H1 (cell line): ENCODE results near the gene PGF. TPM values are rescaled to one million over a fixed set of nuclear protein-coding genes. Genes with fewer than 3 reads are reported as not detected.
A peak's percentile ranks its signal among the peaks of the same experiment; 100 is the strongest.

Source experiments
- CTCF ChIA-PET: fragments of 300-600 bp; sonication (Branson Sonifier 250); formaldehyde crosslinking; loops from one replicate; lab custom pipeline; 2021; ENCODE audit not compliant: partially characterized antibody; lab: Charles Lee
- POLR2A ChIA-PET: fragments of 300-600 bp; sonication (Branson Sonifier 250); formaldehyde crosslinking; loops from one replicate; lab custom pipeline; 2021; ENCODE audit warnings: inconsistent platforms; ENCODE audit not compliant: partially characterized antibody; lab: Charles Lee
- DNase-seq, 2 experiments: peaks; one replicate each; pipeline versions ENCODE4 v3.0.0 to v3.0.0-alpha.2; 2010 to 2022; ENCODE audit warnings: low spot score in 2 of 2, low read depth in 1 of 2, mixed read lengths in 1 of 2
- FAIRE-seq: peaks from 2 replicates; lab custom pipeline; 2011; peaks lifted over from hg19 to GRCh38; lab: Jason Lieb, UNC
- H2AFZ ChIP-seq: 2 replicates; pipeline ENCODE4 v1.8.1; 2012; ENCODE audit warnings: low read length, inconsistent platforms
- H2AK5ac ChIP-seq: 2 replicates; pipeline ENCODE4 v1.6.1; 2013; ENCODE audit warnings: low read depth, low read length
- H2BK120ac ChIP-seq: replicated peaks from 2 replicates; pipeline ENCODE3; 2013; ENCODE audit warnings: low read depth, low read length, inconsistent platforms
- H2BK12ac ChIP-seq: 2 replicates; pipeline ENCODE4 v1.6.1; 2013; ENCODE audit warnings: low read depth, low read length
- H2BK15ac ChIP-seq: 2 replicates; pipeline ENCODE4 v1.6.1; 2013; ENCODE audit warnings: low read length
- H2BK20ac ChIP-seq: 2 replicates; pipeline ENCODE4 v1.6.1; 2013; ENCODE audit warnings: low read length
- H2BK5ac ChIP-seq: 2 replicates; pipeline ENCODE4 v1.6.1; 2013; ENCODE audit warnings: low read depth, low read length
- H3K14ac ChIP-seq: 2 replicates; pipeline ENCODE4 v1.6.1; 2013; ENCODE audit warnings: inconsistent platforms; ENCODE audit not compliant: insufficient read length
- H3K18ac ChIP-seq: 2 replicates; pipeline ENCODE4 v1.6.1; 2013; ENCODE audit warnings: low read length; ENCODE audit errors: extremely low read depth
- H3K23ac ChIP-seq: 2 replicates; pipeline ENCODE4 v1.6.1; 2013; ENCODE audit warnings: inconsistent platforms; ENCODE audit not compliant: insufficient read length
- H3K23me2 ChIP-seq: 2 replicates; pipeline ENCODE4 v1.6.1; 2013; ENCODE audit warnings: low read depth, low read length
- H3K27ac ChIP-seq: 2 replicates; pipeline ENCODE4 v1.6.1; 2011; ENCODE audit warnings: low read depth, low read length, inconsistent platforms
- H3K27me3 ChIP-seq, 4 experiments: replicated peaks in 1 of 4; 1 replicate in 1 of 4; 2 replicates in 3 of 4; pipeline versions ENCODE4 v1.6.1 to v1.8.1; 2011 to 2013; ENCODE audit warnings: low read length in 3 of 4, mild to moderate bottlenecking in 3 of 4, inconsistent platforms in 2 of 4, mixed read lengths in 2 of 4, moderate library complexity in 1 of 4; ENCODE audit not compliant: control insufficient read depth in 3 of 4, insufficient read depth in 3 of 4; ENCODE audit errors: extremely low read depth in 1 of 4
- H3K36me3 ChIP-seq, 4 experiments: 2 replicates each; pipeline versions ENCODE4 v1.6.1 to v1.8.1; 2011 to 2013; ENCODE audit warnings: mild to moderate bottlenecking in 4 of 4, low read length in 3 of 4, moderate library complexity in 2 of 4, control low read depth in 1 of 4, inconsistent platforms in 1 of 4; ENCODE audit not compliant: insufficient read depth in 4 of 4, control insufficient read depth in 2 of 4
- H3K4ac ChIP-seq: replicated peaks from 2 replicates; pipeline ENCODE3; 2013; ENCODE audit warnings: low read length, low read depth, mixed read lengths, inconsistent platforms; ENCODE audit not compliant: insufficient read length
- H3K4me1 ChIP-seq, 4 experiments: replicated peaks in 1 of 4; 1 replicate in 1 of 4; 2 replicates in 3 of 4; pipeline versions ENCODE4 v1.6.1 to v1.8.1; 2011 to 2013; ENCODE audit warnings: low read length in 3 of 4, inconsistent platforms in 2 of 4, mixed read lengths in 1 of 4; ENCODE audit not compliant: insufficient read depth in 4 of 4, control insufficient read depth in 3 of 4
- H3K4me2 ChIP-seq, 2 experiments: 2 replicates each; pipeline versions ENCODE4 v1.6.1 to v1.8.1; 2011 to 2013; ENCODE audit warnings: low read depth in 2 of 2, low read length in 2 of 2, control low read depth in 1 of 2, inconsistent platforms in 1 of 2, mild to moderate bottlenecking in 1 of 2; ENCODE audit not compliant: insufficient read depth in 1 of 2
- H3K4me3 ChIP-seq, 4 experiments: fragments of 200-600, 300-600 bp in 1 of 4; sonication (generic), shearing (Covaris generic), sonication (Bioruptor Twin) in 1 of 4; 2 replicates each; pipeline versions ENCODE4 v1.5.1 to v1.8.1; 2011 to 2016; ENCODE audit warnings: low read length in 4 of 4, low read depth in 3 of 4, control low read depth in 2 of 4, inconsistent platforms in 2 of 4, mild to moderate bottlenecking in 2 of 4, mixed read lengths in 1 of 4, moderate library complexity in 1 of 4; ENCODE audit not compliant: insufficient read depth in 2 of 4; ENCODE audit errors: extremely low read depth in 1 of 4
- H3K56ac ChIP-seq: replicated peaks from 2 replicates; pipeline ENCODE3; 2013; ENCODE audit warnings: low read depth, mild to moderate bottlenecking, mixed read lengths, low read length, inconsistent platforms; ENCODE audit not compliant: insufficient read length
- H3K79me1 ChIP-seq: 2 replicates; pipeline ENCODE4 v1.6.1; 2013; ENCODE audit warnings: low read depth, low read length, control low read depth
- H3K79me2 ChIP-seq, 2 experiments: 2 replicates each; pipeline versions ENCODE4 v1.6.1 to v1.8.1; 2012 to 2013; ENCODE audit warnings: low read length in 2 of 2, mild to moderate bottlenecking in 2 of 2, inconsistent platforms in 1 of 2; ENCODE audit not compliant: insufficient read depth in 2 of 2, control insufficient read depth in 1 of 2
- H3K9ac ChIP-seq, 4 experiments: replicated peaks in 1 of 4; 1 replicate in 1 of 4; 2 replicates in 3 of 4; pipeline versions ENCODE4 v1.6.1 to v1.8.1; 2011 to 2013; ENCODE audit warnings: low read depth in 3 of 4, low read length in 3 of 4, control low read depth in 2 of 4, mild to moderate bottlenecking in 2 of 4, moderate library complexity in 2 of 4, inconsistent platforms in 1 of 4; ENCODE audit errors: extremely low read depth in 1 of 4
- H3K9me3 ChIP-seq, 2 experiments: 2 replicates each; pipeline versions ENCODE4 v1.6.1 to v1.8.1; 2012 to 2013; ENCODE audit warnings: mild to moderate bottlenecking in 2 of 2, moderate library complexity in 2 of 2, control low read depth in 1 of 2, inconsistent platforms in 1 of 2, low read depth in 1 of 2, low read length in 1 of 2, mixed read lengths in 1 of 2; ENCODE audit not compliant: insufficient read depth in 2 of 2
- H4K20me1 ChIP-seq, 2 experiments: replicated peaks in 1 of 2; 2 replicates each; pipeline versions ENCODE3 to v1.8.1; 2011 to 2013; ENCODE audit warnings: inconsistent platforms in 2 of 2, low read length in 2 of 2, mild to moderate bottlenecking in 1 of 2; ENCODE audit not compliant: insufficient read depth in 2 of 2, control insufficient read depth in 1 of 2
- H4K5ac ChIP-seq: 2 replicates; pipeline ENCODE4 v1.6.1; 2013; ENCODE audit warnings: low read length, low read depth, mixed read lengths, inconsistent platforms; ENCODE audit not compliant: insufficient read length
- H4K8ac ChIP-seq: 2 replicates; pipeline ENCODE4 v1.8.0; 2013; ENCODE audit warnings: mild to moderate bottlenecking, moderate library complexity, low read length, inconsistent platforms; ENCODE audit not compliant: insufficient read depth; ENCODE audit errors: extremely low read depth
- H4K91ac ChIP-seq: replicated peaks from 2 replicates; pipeline ENCODE3; 2013; ENCODE audit warnings: low read length, mixed read lengths, inconsistent platforms; ENCODE audit not compliant: insufficient read length
- CREB1 ChIP-seq: IDR thresholded peaks from 2 replicates; pipeline ENCODE4 v1.6.1; 2012; ENCODE audit warnings: inconsistent platforms
- RFX5 ChIP-seq: IDR thresholded peaks from 2 replicates; pipeline ENCODE4 v1.6.1; 2011; ENCODE audit warnings: low read depth, low read length, improper control_type of control experiment, borderline replicate concordance
- WGBS, 2 experiments: shearing (Covaris generic) in 1 of 2; methylation state at CpG; one replicate each; pipeline versions ENCODE4 v1.1.6 to v1.1.7; 2013 to 2015; ENCODE audit warnings: low lambda C conversion rate in 2 of 2, mixed read lengths in 2 of 2, inconsistent platforms in 1 of 2, low coverage in 1 of 2, missing lambda C conversion rate in 1 of 2; ENCODE audit not compliant: insufficient replicate concordance in 2 of 2, insufficient coverage in 1 of 2, insufficient read length in 1 of 2; ENCODE audit errors: extremely low coverage in 1 of 2, missing lambda C conversion rate in 1 of 2; 5-methylcytosine and 5-hydroxymethylcytosine counted together
- polyA plus RNA-seq, 7 experiments: library from polyadenylated mRNA; depleted of rRNA in 3 of 7; stranded (reverse) in 5 of 7; unstranded in 2 of 7; fragments of >200 nt in 5 of 7; fragments of 200-250 nt in 2 of 7; gene quantifications; 1 replicate in 5 of 7; 2 replicates in 1 of 7; 4 replicates in 1 of 7; pipeline versions ENCODE4 v1.2.1 to v1.2.3, GENCODE V29; 2011 to 2013; ENCODE audit warnings: missing spikeins in 2 of 7, mixed read lengths in 2 of 7
- total RNA-seq: library from RNA; stranded (reverse); fragmentation: NEBNext Ultra II Directional; extraction: Animal tissue kit (Norgen Biotek cat#: 25700); gene quantifications from 2 replicates; pipeline ENCODE4 v1.2.1, GENCODE V29; 2021

The PGF gene
- total and polyA plus RNA-seq, 2 of the 8 experiments (the other 6 are each of a cell fraction or from before 2014, with no cell fraction given): 2.1 to 4.1 TPM

DNA sequence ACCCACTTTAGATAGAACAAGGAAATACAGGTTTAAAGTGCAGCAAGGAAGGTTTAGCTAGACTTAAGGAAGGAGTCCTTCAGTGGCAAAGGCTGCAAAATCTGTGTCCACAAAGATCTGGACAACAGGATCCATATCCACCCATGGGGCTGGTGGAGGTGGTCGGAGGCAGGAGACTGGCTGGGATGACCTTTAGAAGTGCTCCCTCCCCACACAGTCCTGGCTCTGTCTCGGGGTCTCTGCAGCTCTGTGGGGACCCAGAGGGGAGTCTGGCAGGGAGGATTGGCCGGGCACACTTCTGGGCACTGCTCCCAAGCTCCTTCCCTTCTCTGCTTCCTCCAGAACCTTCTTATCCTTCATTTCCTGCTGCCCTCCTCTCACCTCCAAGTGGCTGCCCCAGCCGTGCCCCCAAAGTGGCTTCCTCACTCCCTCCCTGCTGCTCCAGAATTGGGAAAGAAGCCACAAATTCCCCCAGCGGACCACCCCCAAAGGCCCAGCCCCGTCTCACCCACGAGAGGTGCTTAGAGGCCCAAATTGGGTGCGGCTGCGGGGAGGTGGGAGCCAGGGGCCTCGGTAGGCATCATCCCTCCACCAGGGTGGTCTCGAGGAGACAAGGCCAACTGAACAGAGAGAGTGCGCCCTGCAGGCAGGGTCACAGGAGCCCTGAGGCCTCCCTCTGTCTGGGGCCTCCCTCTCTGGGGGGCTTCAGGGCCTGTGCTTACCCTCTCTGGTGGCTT, 21.9 kb upstream of the PGF start:
- Histone ChIP-seq H3K79me2 (no peaks in the 10 kb centered on the region), H3K9me3 (no peaks in the 10 kb centered on the region), H2BK15ac (no peak overlapping the region), H2BK12ac (peak overlapping the region; percentile 60; the same call in 1 of the 2 replicates), H2BK5ac (peak overlapping the region; percentile 39), H4K20me1 (no peaks in the 10 kb centered on the region), H3K23me2 (no peaks in the 10 kb centered on the region), H2BK20ac (0 out of 2 replicates have a peak overlapping the region, but pooled peaks have one; percentile 61), H4K8ac (no peak overlapping the region), H4K91ac (no peak overlapping the region), H3K56ac (no peak overlapping the region), H3K23ac (no peak overlapping the region), H3K4ac (no peak overlapping the region), H4K5ac (no peak overlapping the region), H3K4me3 (no peak overlapping the region), H3K18ac (no peak overlapping the region; the same call in 1 of the 2 replicates), H2AFZ (no peak overlapping the region), H3K4me1 (peaks cover 5 to 37% (median 26%) of the 10 kb centered on the region in 4 experiments), H3K27ac (no peak overlapping the region), H3K9ac (no peak overlapping the region), H3K14ac (no peak overlapping the region), H3K27me3 (peaks cover 0 to 2% (median 1%) of the 10 kb centered on the region in 4 experiments; a peak in 1 of 7 replicates), H3K79me1 (no peaks in the 10 kb centered on the region), H3K36me3 (no peaks in the 10 kb centered on the region), H3K4me2 (no peak overlapping the region), H2BK120ac (no peak overlapping the region), H2AK5ac (no peak overlapping the region)
- POLR2A ChIA-PET: interaction anchor here (0.9 to 1.2 kb wide), 3 partner anchors 24 to 54 kb away, joined by 3 to 4 read pairs (median 3); partner anchors contain the start of gene RPS6KL1
- CTCF ChIA-PET: interaction anchor here (0.9 to 3.8 kb wide), 6 partner anchors 11 to 111 kb away, joined by 3 to 12 read pairs (median 4); partner anchors contain the start of gene PGF
- 92% methylated on average over 10 of the region's 12 CpGs; no CpG with 5 or more reads in 1 of the 2 experiments for WGBS, 2 experiments
- no peak for DNase-seq
- FAIRE-seq: no peak
- no peak for TF ChIP-seq RFX5
- TF ChIP-seq CREB1: no peak
